Liver (tissue), 2 donors: ENCODE results near the gene WNT4.

ENCODE experiments used
- JUND ChIP-seq, 2 donors: IDR thresholded peaks; 2 replicates each; pipeline ENCODE4 v1.6.1; 2016; ENCODE audit warnings: antibody characterized with exemption in 2 of 2
- SP1 ChIP-seq: IDR thresholded peaks from 2 replicates; pipeline ENCODE4 v1.6.1; 2018; ENCODE audit warnings: antibody characterized with exemption, mild to moderate bottlenecking
- donor health status: healthy.

GRCh38 chr1:22190251-22190650 lies 47.4 kb upstream of the WNT4 start:
- TF ChIP-seq JUND (IDR thresholded peaks at IDR 0.05) (no peak), SP1 (no peak)
